Natural killer cell (primary cell): ENCODE results near the gene FANCL. TPM values are rescaled to one million over a fixed set of nuclear protein-coding genes. Genes with fewer than 3 reads are reported as not detected.
"Not testable (repeated sequence)": the region's sequence is repeated elsewhere in the genome, so short reads cannot be mapped to it uniquely, and the experiment has no call there.

ENCODE experiments used
- ATAC-seq, 3 donors: fragments of 150-1000 bp in 2 of 3; fragments of 200-7000 bp in 1 of 3; cut with Tn5 transposase; 1 replicate in 1 of 3; 2 replicates in 2 of 3; pipeline ENCODE4 v1.10.0; 2021; ENCODE audit warnings: mild to moderate bottlenecking in 2 of 3, moderate library complexity in 2 of 3
- DNase-seq, 2 donors: peaks; one replicate each; pipeline versions ENCODE4 v3.0.0 to v3.0.0-alpha.2; 2013 to 2021; ENCODE audit warnings: mixed read lengths in 1 of 2
- H3K27ac ChIP-seq: one replicate; pipeline ENCODE4 v1.5.1; 2013; ENCODE audit warnings: mild to moderate bottlenecking, low read length
- H3K27me3 ChIP-seq: one replicate; pipeline ENCODE4 v1.6.1; 2013; ENCODE audit warnings: low read length; ENCODE audit not compliant: control insufficient read depth, insufficient read depth
- H3K36me3 ChIP-seq: one replicate; pipeline ENCODE4 v1.6.1; 2013; ENCODE audit warnings: low read length; ENCODE audit not compliant: control insufficient read depth, insufficient read depth
- H3K4me1 ChIP-seq: one replicate; pipeline ENCODE4 v1.6.1; 2013; ENCODE audit warnings: low read length; ENCODE audit not compliant: control insufficient read depth, insufficient read depth
- H3K4me3 ChIP-seq: one replicate; pipeline ENCODE4 v1.5.1; 2013; ENCODE audit warnings: low read length
- H3K9me3 ChIP-seq: one replicate; pipeline ENCODE4 v1.6.1; 2013; ENCODE audit warnings: low read length; ENCODE audit not compliant: control insufficient read depth, insufficient read depth
- H3K27ac Mint-ChIP-seq, 2 donors: one replicate each; pipeline ENCODE4 v1.8.0; 2022; ENCODE audit warnings: mild to moderate bottlenecking in 2 of 2, mixed read lengths in 2 of 2, moderate library complexity in 1 of 2
- H3K27me3 Mint-ChIP-seq, 2 donors: one replicate each; pipeline ENCODE4 v1.8.0; 2022; ENCODE audit warnings: low read depth in 2 of 2, mixed read lengths in 2 of 2
- H3K36me3 Mint-ChIP-seq: one replicate; pipeline ENCODE4 v1.8.0; 2022; ENCODE audit warnings: mixed read lengths
- H3K4me1 Mint-ChIP-seq, 2 donors: one replicate each; pipeline ENCODE4 v1.8.0; 2022; ENCODE audit warnings: mixed read lengths in 2 of 2
- H3K4me3 Mint-ChIP-seq: one replicate; pipeline ENCODE4 v1.8.0; 2022; ENCODE audit warnings: mild to moderate bottlenecking, moderate library complexity, mixed read lengths
- H3K9me3 Mint-ChIP-seq, 2 donors: one replicate each; pipeline ENCODE4 v1.8.0; 2022; ENCODE audit warnings: mixed read lengths in 2 of 2
- CTCF ChIP-seq: fragments of 200-600 bp; IDR thresholded peaks from one replicate; pipeline ENCODE4 v1.8.0; 2022; ENCODE audit warnings: antibody characterized with exemption
- WGBS: methylation state at CpG from one replicate; pipeline ENCODE4 v1.1.7; 2013; ENCODE audit warnings: missing lambda C conversion rate; ENCODE audit not compliant: insufficient coverage; 5-methylcytosine and 5-hydroxymethylcytosine counted together
- intact Hi-C: fragments of 100-400 bp; cut with micrococcal nuclease; formaldehyde crosslinking; loops from one replicate; pipeline ENCODE4 v1.14.2; 2022
- total RNA-seq, 4 donors: library from RNA; stranded (reverse); fragments of 120-200 nt in 1 of 4; gene quantifications; one replicate each; pipeline versions ENCODE4 v1.2.3 to v1.2.4, GENCODE V29; 2013 to 2022

The FANCL gene
- total RNA-seq, 3 donors from 2014 or later (not counting 1 experiment from before 2014, with no cell fraction given): 6.8 to 13.1 (median 8.0) TPM

GRCh38 chr2:58221909-58222308, 19.2 kb downstream of the FANCL start:
- Histone ChIP-seq H3K9me3 (no peaks in the 10 kb centered on the region), H3K27me3 (no peaks in the 10 kb centered on the region), H3K4me1 (no peaks in the 10 kb centered on the region), H3K27ac (no peak overlapping the region), H3K36me3 (no peaks in the 10 kb centered on the region), H3K4me3 (no peak overlapping the region)
- intact Hi-C loops: no loop called here
- no peaks in the 10 kb centered on the region for H3K36me3 Mint-ChIP-seq
- 98% methylated on average over 2 of the region's 2 CpGs for WGBS
- DNase-seq: no peak
- H3K27ac Mint-ChIP-seq: no peak overlapping the region
- TF ChIP-seq CTCF: no peak
- no peak overlapping the region for H3K4me3 Mint-ChIP-seq
- H3K9me3 Mint-ChIP-seq: no peaks in the 10 kb centered on the region
- no peaks in the 10 kb centered on the region for H3K27me3 Mint-ChIP-seq
- no peaks in the 10 kb centered on the region for H3K4me1 Mint-ChIP-seq
- no peak for ATAC-seq

GRCh38 chr2:58215429-58215828, 25.7 kb downstream of the FANCL start:
- no peaks in the 10 kb centered on the region for H3K27me3 ChIP-seq
- no peaks in the 10 kb centered on the region for H3K4me1 ChIP-seq
- ATAC-seq (no peak), DNase-seq (no peak)
- peaks cover 5 to 6% of the 10 kb centered on the region in 2 donors for H3K9me3 Mint-ChIP-seq
- no peak for TF ChIP-seq CTCF
- peaks cover 8% of the 10 kb centered on the region for H3K9me3 ChIP-seq
- no peak overlapping the region for H3K27ac Mint-ChIP-seq
- no peaks in the 10 kb centered on the region for H3K4me1 Mint-ChIP-seq
- peaks cover 3% of the 10 kb centered on the region for H3K36me3 ChIP-seq
- H3K4me3 ChIP-seq: no peak overlapping the region
- H3K27ac ChIP-seq: no peak overlapping the region
- 88% methylated on average over 1 of the region's 1 CpG for WGBS
- intact Hi-C loops: no loop called here
- H3K4me3 Mint-ChIP-seq: no peak overlapping the region
- H3K27me3 Mint-ChIP-seq: no peaks in the 10 kb centered on the region
- peaks cover 12% of the 10 kb centered on the region for H3K36me3 Mint-ChIP-seq

- not testable (repeated sequence) for H3K4me1 Mint-ChIP-seq
- peaks cover 12% of the 10 kb centered on the region for H3K36me3 Mint-ChIP-seq
Measured at GRCh38 chr2:58210951-58211568, 30.1 kb downstream of the FANCL start.

DNA sequence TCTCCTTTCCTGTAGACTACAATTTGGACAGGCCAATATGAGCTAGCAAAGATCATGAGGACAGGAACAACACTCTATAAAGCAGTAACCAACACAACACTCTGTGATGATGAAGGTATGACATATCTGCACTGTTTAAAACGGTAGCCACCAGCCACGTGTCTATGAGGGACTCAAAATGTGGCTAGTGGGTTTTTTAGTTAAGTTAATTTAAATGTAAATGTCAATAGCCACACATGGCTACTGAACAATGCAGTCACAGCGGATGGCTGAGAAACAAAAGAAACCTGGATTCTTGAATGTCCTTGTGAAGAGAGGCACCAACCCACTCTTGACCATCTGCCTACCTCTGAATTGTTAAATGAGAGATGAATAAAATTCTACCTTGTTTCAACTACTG, 33.9 kb downstream of the FANCL start:
- H3K36me3 Mint-ChIP-seq: peaks cover 9% of the 10 kb centered on the region
- Histone ChIP-seq H3K27me3 (no peaks in the 10 kb centered on the region), H3K4me3 (no peak overlapping the region), H3K27ac (no peak overlapping the region), H3K9me3 (peaks cover 8% of the 10 kb centered on the region), H3K36me3 (no peaks in the 10 kb centered on the region), H3K4me1 (no peaks in the 10 kb centered on the region)
- H3K9me3 Mint-ChIP-seq: peaks cover 5 to 8% of the 10 kb centered on the region in 2 donors
- intact Hi-C loops: no loop called here
- H3K4me3 Mint-ChIP-seq: no peak overlapping the region
- 87% methylated on average over 3 of the region's 3 CpGs for WGBS
- no peaks in the 10 kb centered on the region for H3K27me3 Mint-ChIP-seq
- H3K4me1 Mint-ChIP-seq: no peaks in the 10 kb centered on the region
- TF ChIP-seq CTCF: no peak
- DNase-seq (no peak), ATAC-seq (no peak)
- no peak overlapping the region for H3K27ac Mint-ChIP-seq

More at GRCh38 chr2:58210951-58211568, 30.1 kb downstream of the FANCL start:
- 96% methylated on average over 6 of the region's 6 CpGs for WGBS
- H3K9me3 ChIP-seq, H3K36me3 ChIP-seq, DNase-seq, H3K27me3 ChIP-seq, H3K27me3 Mint-ChIP-seq, H3K9me3 Mint-ChIP-seq, H3K4me3 ChIP-seq, H3K4me3 Mint-ChIP-seq, H3K4me1 ChIP-seq, ATAC-seq, H3K27ac Mint-ChIP-seq, H3K27ac ChIP-seq, intact Hi-C loops: not testable (repeated sequence)
